GM12878 (cell line): Measurements from ENCODE around the gene HOOK1. TPM values are rescaled to one million over a fixed set of nuclear protein-coding genes. Genes with fewer than 3 reads are reported as not detected.

Source experiments
- ATAC-seq: fragments of 200-7000 bp; cut with Tn5 transposase; 3 replicates; pipeline ENCODE4 v1.9.1; 2020; ENCODE audit warnings: mild to moderate bottlenecking, moderate library complexity
- BruUV-seq: library from RNA; stranded (reverse); fragments of 400-500 nt; replicated peaks from 2 replicates; lab custom pipeline; 2021; lab: Mats Ljungman, UMichigan
- CTCF ChIA-PET: fragments of 300-600 bp; sonication (Branson Sonifier 250); formaldehyde crosslinking; extraction: SDS; loops from one replicate; lab custom pipeline; 2021; ENCODE audit warnings: inconsistent platforms; lab: Yijun Ruan, JAX
- POLR2A ChIA-PET: fragments of 350-600 bp; formaldehyde crosslinking; extraction: SDS; loops from one replicate; lab custom pipeline; 2021; ENCODE audit warnings: inconsistent platforms; lab: Charles Lee
- RAD21 ChIA-PET: fragments of 300-600 bp; sonication (Branson Sonifier 250); formaldehyde crosslinking; loops from one replicate; lab custom pipeline; 2023; ENCODE audit warnings: antibody characterized with exemption; ENCODE audit not compliant: unreplicated experiment; lab: Charles Lee
- SMC1A ChIA-PET: fragments of 300-600 bp; sonication (Branson Sonifier 250); formaldehyde crosslinking; loops from one replicate; lab custom pipeline; 2023; ENCODE audit not compliant: unreplicated experiment, uncharacterized antibody; lab: Charles Lee
- DNase-seq: peaks from one replicate; pipeline ENCODE4 v3.0.0-alpha.2; 2011; ENCODE audit warnings: low read depth, low spot score
- FAIRE-seq: peaks from 3 replicates; lab custom pipeline; 2011; peaks lifted over from hg19 to GRCh38; lab: Jason Lieb, UNC
- H2AFZ ChIP-seq: 2 replicates; pipeline ENCODE4 v1.6.0; 2011; ENCODE audit warnings: low read depth, low read length, control low read depth; ENCODE audit not compliant: control insufficient read depth
- H3K27ac ChIP-seq: 2 replicates; pipeline ENCODE4 v1.5.1; 2011; ENCODE audit warnings: control low read depth; ENCODE audit not compliant: control insufficient read depth, insufficient read depth
- H3K27me3 ChIP-seq, 2 experiments: replicated peaks in 1 of 2; 2 replicates each; pipeline versions ENCODE4 v1.6.0 to v1.6.1; 2011; ENCODE audit warnings: low read length in 1 of 2; ENCODE audit not compliant: control insufficient read depth in 2 of 2, insufficient read depth in 2 of 2
- H3K36me3 ChIP-seq, 2 experiments: 2 replicates each; pipeline ENCODE4 v1.5.1; 2011; ENCODE audit warnings: low read length in 1 of 2; ENCODE audit not compliant: control insufficient read depth in 2 of 2, insufficient read depth in 2 of 2
- H3K4me1 ChIP-seq: 2 replicates; pipeline ENCODE4 v1.6.1; 2011; ENCODE audit warnings: mild to moderate bottlenecking, low read length, moderate library complexity, mixed read lengths; ENCODE audit not compliant: control insufficient read depth, insufficient read depth
- H3K4me2 ChIP-seq: 2 replicates; pipeline ENCODE4 v1.6.0; 2011; ENCODE audit warnings: control low read depth; ENCODE audit not compliant: control insufficient read depth, insufficient read depth
- H3K4me3 ChIP-seq: fragments of 200-600 bp; sonication (generic); 2 replicates; pipeline ENCODE4 v1.5.1; 2016
- H3K79me2 ChIP-seq: 2 replicates; pipeline ENCODE4 v1.6.0; 2011; ENCODE audit warnings: low read length; ENCODE audit not compliant: control insufficient read depth, insufficient read depth
- H3K9ac ChIP-seq: 2 replicates; pipeline ENCODE4 v1.8.0; 2011; ENCODE audit warnings: low read length, control low read depth, mixed read lengths; ENCODE audit not compliant: control insufficient read depth, insufficient read depth
- H3K9me3 ChIP-seq: replicated peaks from 3 replicates; pipeline ENCODE4 v1.5.1; 2011; ENCODE audit warnings: mild to moderate bottlenecking, low read length; ENCODE audit not compliant: control insufficient read depth, insufficient read depth
- H4K20me1 ChIP-seq: 2 replicates; pipeline ENCODE4 v1.6.0; 2011; ENCODE audit not compliant: control insufficient read depth, insufficient read depth
- CEBPZ ChIP-seq: fragments of 150-350 bp; IDR thresholded peaks from 2 replicates; pipeline ENCODE4 v1.6.1; 2016; ENCODE audit warnings: low read depth, low read length
- USF2 ChIP-seq: IDR thresholded peaks from 2 replicates; pipeline ENCODE4 v1.6.1; 2011; ENCODE audit warnings: low read depth, low read length, improper control_type of control experiment, borderline replicate concordance
- ZNF24 ChIP-seq: fragments of 450-650 bp; IDR thresholded peaks from 2 replicates; pipeline ENCODE4 v1.6.1; 2017; ENCODE audit warnings: antibody characterized with exemption, mild to moderate bottlenecking
- WGBS: methylation state at CpG from one replicate; pipeline ENCODE4 v1.1.6; 2016; ENCODE audit warnings: low lambda C conversion rate; ENCODE audit not compliant: insufficient replicate concordance, insufficient coverage; ENCODE audit errors: missing lambda C conversion rate; 5-methylcytosine and 5-hydroxymethylcytosine counted together
- in situ Hi-C: fragments of 300-500 bp; cut with MboI; formaldehyde crosslinking; loops from 9 replicates; pipeline ENCODE4 v1.14.3; 2018; ENCODE audit warnings: mixed read lengths
- intact Hi-C: fragments of 100-400 bp; cut with micrococcal nuclease; formaldehyde crosslinking; loops from one replicate; pipeline ENCODE4 v1.14.2; 2022; ENCODE audit not compliant: unreplicated experiment
- polyA plus RNA-seq, 11 experiments: library from polyadenylated mRNA; depleted of rRNA in 4 of 11; unstranded in 6 of 11; stranded (reverse) in 5 of 11; fragments of >200 nt; fragmentation: Nextera tagmentation in 4 of 11; fragmentation: Illumina TruSeq in 1 of 11; extraction: Ambion mirVana in 4 of 11; extraction: Trizol in 1 of 11; gene quantifications; 1 replicate in 1 of 11; 2 replicates in 10 of 11; pipeline versions ENCODE4 v1.2.1 to v1.2.3, GENCODE V29; 2011 to 2016; ENCODE audit warnings: inconsistent platforms in 2 of 11, missing spikeins in 2 of 11, low read depth in 1 of 11
- total RNA-seq, 4 experiments: library from RNA; depleted of rRNA in 3 of 4; stranded (reverse); fragments of >200 nt in 3 of 4; fragmentation: Illumina TruSeq in 1 of 4; extraction: Trizol in 1 of 4; gene quantifications; 2 replicates each; pipeline versions ENCODE4 v1.2.1 to v1.2.3, GENCODE V29; 2013 to 2021
- TF ChIP-seq, protein P1 (sequence below): fragments of 450-650 bp; formaldehyde crosslinking; IDR thresholded peaks from 2 replicates; pipeline ENCODE4 v1.5.0; 2022; ENCODE audit warnings: mild to moderate bottlenecking, missing genetic modification characterization

Gene HOOK1
- total and polyA plus RNA-seq, 10 of the 15 experiments (the other 5 are each of a cell fraction or from before 2014, with no cell fraction given) = 1.4 to 15.4 (median 3.7) TPM

- no peak for DNase-seq
- Histone ChIP-seq H2AFZ (no peak overlapping the region), H3K9ac (no peak overlapping the region), H3K4me3 (no peak overlapping the region), H3K79me2 (no peaks in the 10 kb centered on the region), H3K4me2 (no peak overlapping the region), H3K4me1 (no peaks in the 10 kb centered on the region), H3K27ac (no peak overlapping the region), H4K20me1 (no peaks in the 10 kb centered on the region)
- no peak for ATAC-seq
- intact Hi-C loops = no loop called here
- POLR2A ChIA-PET = no interaction called here
- WGBS = 25% methylated on average over 2 of the region's 2 CpGs
- no peak for FAIRE-seq
- RAD21 ChIA-PET = interaction anchor here (1.0 to 6.3 kb wide), 2 partner anchors 66 to 70 kb away, joined by 3 to 54 read pairs; no protein-coding TSS in a partner anchor
- TF ChIP-seq ZNF24 = no peak
- no peak for TF ChIP-seq USF2
- TF ChIP-seq, protein P1, sequence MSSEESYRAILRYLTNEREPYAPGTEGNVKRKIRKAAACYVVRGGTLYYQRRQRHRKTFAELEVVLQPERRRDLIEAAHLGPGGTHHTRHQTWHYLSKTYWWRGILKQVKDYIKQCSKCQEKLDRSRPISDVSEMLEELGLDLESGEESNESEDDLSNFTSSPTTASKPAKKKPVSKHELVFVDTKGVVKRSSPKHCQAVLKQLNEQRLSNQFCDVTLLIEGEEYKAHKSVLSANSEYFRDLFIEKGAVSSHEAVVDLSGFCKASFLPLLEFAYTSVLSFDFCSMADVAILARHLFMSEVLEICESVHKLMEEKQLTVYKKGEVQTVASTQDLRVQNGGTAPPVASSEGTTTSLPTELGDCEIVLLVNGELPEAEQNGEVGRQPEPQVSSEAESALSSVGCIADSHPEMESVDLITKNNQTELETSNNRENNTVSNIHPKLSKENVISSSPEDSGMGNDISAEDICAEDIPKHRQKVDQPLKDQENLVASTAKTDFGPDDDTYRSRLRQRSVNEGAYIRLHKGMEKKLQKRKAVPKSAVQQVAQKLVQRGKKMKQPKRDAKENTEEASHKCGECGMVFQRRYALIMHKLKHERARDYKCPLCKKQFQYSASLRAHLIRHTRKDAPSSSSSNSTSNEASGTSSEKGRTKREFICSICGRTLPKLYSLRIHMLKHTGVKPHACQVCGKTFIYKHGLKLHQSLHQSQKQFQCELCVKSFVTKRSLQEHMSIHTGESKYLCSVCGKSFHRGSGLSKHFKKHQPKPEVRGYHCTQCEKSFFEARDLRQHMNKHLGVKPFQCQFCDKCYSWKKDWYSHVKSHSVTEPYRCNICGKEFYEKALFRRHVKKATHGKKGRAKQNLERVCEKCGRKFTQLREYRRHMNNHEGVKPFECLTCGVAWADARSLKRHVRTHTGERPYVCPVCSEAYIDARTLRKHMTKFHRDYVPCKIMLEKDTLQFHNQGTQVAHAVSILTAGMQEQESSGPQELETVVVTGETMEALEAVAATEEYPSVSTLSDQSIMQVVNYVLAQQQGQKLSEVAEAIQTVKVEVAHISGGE (CRISPR knock-in tag) = no peak
- no peak for TF ChIP-seq CEBPZ
- TF ChIP-seq, all 136 proteins: peak for 0
- Histone ChIP-seq H3K36me3 (no peaks in the 10 kb centered on the region), H3K27me3 (no peaks in the 10 kb centered on the region), H3K9me3 (no peaks in the 10 kb centered on the region; the same call in 1 of the 3 replicates)
- in situ Hi-C loops = no loop called here
- CTCF ChIA-PET = interaction anchor here (1.0 to 4.6 kb wide), 5 partner anchors 13 to 91 kb away, joined by 3 to 94 read pairs (median 22); no protein-coding TSS in a partner anchor
- SMC1A ChIA-PET = interaction anchor here (0.6 to 4.8 kb wide), 4 partner anchors 65 to 1595 kb away, joined by 3 to 62 read pairs (median 4); no protein-coding TSS in a partner anchor
- no TSS peak for BruUV-seq
Measured at GRCh38 chr1:59880735-59881134, 66.0 kb downstream of the HOOK1 start.
